HepG2 (cell line): Measurements from ENCODE around the gene MEF2A. TPM values are rescaled to one million over a fixed set of nuclear protein-coding genes. Genes with fewer than 3 reads are reported as not detected.

Source experiments
- ATAC-seq: fragments of 200-7000 bp; cut with Tn5 transposase; 3 replicates; pipeline ENCODE4 v1.9.1; 2020; ENCODE audit warnings: mild to moderate bottlenecking, moderate library complexity
- BruUV-seq: library from RNA; stranded (reverse); fragments of 400-500 nt; replicated peaks from 2 replicates; lab custom pipeline; 2021; lab: Mats Ljungman, UMichigan
- CTCF ChIA-PET: fragments of 300-600 bp; formaldehyde crosslinking; extraction: SDS; loops from one replicate; lab custom pipeline; 2021; ENCODE audit warnings: low total read pairs, inconsistent platforms, low intra/inter-chr PET ratio; lab: Yijun Ruan, JAX
- POLR2A ChIA-PET: fragments of 350-600 bp; sonication (Branson Sonifier 250); formaldehyde crosslinking; loops from one replicate; lab custom pipeline; 2020; ENCODE audit warnings: antibody characterized with exemption, inconsistent platforms; lab: Yijun Ruan, JAX
- DNase-seq: peaks from one replicate; pipeline ENCODE4 v3.0.0-alpha.2; 2015; ENCODE audit warnings: low spot score
- FAIRE-seq: peaks from 3 replicates; lab custom pipeline; 2011; peaks lifted over from hg19 to GRCh38; lab: Jason Lieb, UNC
- H2AFZ ChIP-seq: one replicate; pipeline ENCODE4 v1.6.1; 2011; ENCODE audit warnings: low read length, inconsistent platforms
- H3K27ac ChIP-seq: fragments of 300-600 bp; 3 replicates; pipeline ENCODE4 v1.8.0; 2011; ENCODE audit warnings: mixed run types, mild to moderate bottlenecking, mixed read lengths, low read length, inconsistent platforms; ENCODE audit not compliant: insufficient read depth; ENCODE audit errors: extremely low read length
- H3K27me3 ChIP-seq, 2 experiments: fragments of 200-600 bp in 1 of 2; 2 replicates in 1 of 2; 3 replicates in 1 of 2; pipeline versions ENCODE4 v1.6.0 to v1.8.0; 2011; ENCODE audit warnings: low read length in 2 of 2, mild to moderate bottlenecking in 2 of 2, moderate library complexity in 2 of 2, inconsistent platforms in 1 of 2; ENCODE audit not compliant: insufficient read depth in 2 of 2, control insufficient read depth in 1 of 2
- H3K36me3 ChIP-seq, 2 experiments: fragments of 200-600 bp in 1 of 2; replicated peaks in 1 of 2; 2 replicates in 1 of 2; 3 replicates in 1 of 2; pipeline versions ENCODE4 v1.5.1 to v1.8.0; 2011; ENCODE audit warnings: low read length in 2 of 2, inconsistent platforms in 1 of 2; ENCODE audit not compliant: insufficient read depth in 2 of 2, control insufficient read depth in 1 of 2
- H3K4me1 ChIP-seq: 2 replicates; pipeline ENCODE4 v1.5.1; 2012; ENCODE audit warnings: low read length, inconsistent platforms; ENCODE audit not compliant: insufficient read depth
- H3K4me2 ChIP-seq: 2 replicates; pipeline ENCODE4 v1.6.0; 2011; ENCODE audit warnings: low read depth, low read length, inconsistent platforms
- H3K4me3 ChIP-seq, 3 experiments: fragments of 200-600 bp in 1 of 3; sonication (generic), shearing (Covaris generic) in 1 of 3; replicated peaks in 1 of 3; 2 replicates each; pipeline ENCODE4 v1.5.1; 2011 to 2016; ENCODE audit warnings: low read length in 3 of 3, inconsistent platforms in 2 of 3, low read depth in 2 of 3, mild to moderate bottlenecking in 2 of 3, control low read depth in 1 of 3, mixed read lengths in 1 of 3; ENCODE audit not compliant: insufficient read depth in 1 of 3
- H3K79me2 ChIP-seq: one replicate; pipeline ENCODE4 v1.6.1; 2011; ENCODE audit warnings: low read length, inconsistent platforms; ENCODE audit not compliant: insufficient read depth
- H3K9ac ChIP-seq: 2 replicates; pipeline ENCODE4 v1.6.0; 2011; ENCODE audit warnings: mild to moderate bottlenecking, low read depth, low read length, inconsistent platforms; ENCODE audit not compliant: insufficient read depth
- H3K9me3 ChIP-seq: 2 replicates; pipeline ENCODE4 v1.5.1; 2012; ENCODE audit warnings: mild to moderate bottlenecking, low read length
- H4K20me1 ChIP-seq: 2 replicates; pipeline ENCODE4 v1.6.0; 2011; ENCODE audit warnings: inconsistent platforms, mild to moderate bottlenecking, low read length, moderate library complexity; ENCODE audit not compliant: insufficient read depth
- ATF3 ChIP-seq: sonication (generic); formaldehyde crosslinking; IDR thresholded peaks from 2 replicates; pipeline ENCODE4 v1.4.0; 2020; ENCODE audit warnings: missing genetic modification reagents
- HNRNPL ChIP-seq: fragments of 200-400 bp; formaldehyde crosslinking; IDR thresholded peaks from 2 replicates; pipeline ENCODE4 v1.6.1; 2017; ENCODE audit warnings: mild to moderate bottlenecking, low read depth, low read length
- HOXA5 ChIP-seq: sonication (generic); formaldehyde crosslinking; IDR thresholded peaks from 2 replicates; pipeline ENCODE4 v1.4.0; 2020; ENCODE audit warnings: missing genetic modification reagents
- KAT8 ChIP-seq: IDR thresholded peaks from 2 replicates; pipeline ENCODE4 v1.6.1; 2016; ENCODE audit warnings: missing genetic modification reagents, missing compliant biosample characterization
- MTF1 ChIP-seq: sonication (generic); formaldehyde crosslinking; IDR thresholded peaks from 2 replicates; pipeline ENCODE4 v1.5.0; 2020; ENCODE audit warnings: missing genetic modification reagents
- NFIB ChIP-seq: sonication (generic); formaldehyde crosslinking; IDR thresholded peaks from 2 replicates; pipeline ENCODE4 v1.9.0; 2021; ENCODE audit warnings: missing genetic modification reagents, mild to moderate bottlenecking, borderline replicate concordance
- REXO4 ChIP-seq: sonication (generic); formaldehyde crosslinking; IDR thresholded peaks from 2 replicates; pipeline ENCODE4 v1.8.0; 2022; ENCODE audit warnings: missing genetic modification reagents, mild to moderate bottlenecking, borderline replicate concordance
- THRA ChIP-seq: sonication (generic); formaldehyde crosslinking; IDR thresholded peaks from 2 replicates; pipeline ENCODE4 v1.4.0; 2020; ENCODE audit warnings: missing genetic modification reagents, borderline replicate concordance
- ZBTB33 ChIP-seq: sonication (generic); formaldehyde crosslinking; IDR thresholded peaks from 2 replicates; pipeline ENCODE4 v1.4.0; 2020; ENCODE audit warnings: missing genetic modification reagents
- WGBS: methylation state at CpG from one replicate; pipeline ENCODE4 v1.1.6; 2017; ENCODE audit warnings: low lambda C conversion rate; 5-methylcytosine and 5-hydroxymethylcytosine counted together
- in situ Hi-C: cut with HindIII; loops from 2 replicates; pipeline ENCODE4 v1.10.0; 2017; ENCODE audit warnings: low pct_unique_long_range_greater_than_20kb; ENCODE audit not compliant: extremely low pct_ligation_motif_present
- intact Hi-C: fragments of 100-400 bp; cut with micrococcal nuclease; formaldehyde crosslinking; loops from one replicate; pipeline ENCODE4 v1.10.0; 2022; ENCODE audit not compliant: unreplicated experiment
- polyA plus RNA-seq, 8 experiments: library from polyadenylated mRNA; depleted of rRNA in 3 of 8; stranded (reverse) in 7 of 8; unstranded in 1 of 8; fragments of >200 nt; fragmentation: Illumina TruSeq in 4 of 8; extraction: Trizol in 4 of 8; gene quantifications; 2 replicates each; pipeline versions ENCODE4 v1.2.1 to v1.2.3, GENCODE V29; 2011 to 2016; ENCODE audit warnings: low read depth in 4 of 8, missing spikeins in 1 of 8, mixed read lengths in 1 of 8; ENCODE audit not compliant: insufficient read depth in 1 of 8
- total RNA-seq, 5 experiments: library from RNA; depleted of rRNA; stranded (reverse); fragments of >200 nt; fragmentation: Illumina TruSeq; extraction: Trizol; gene quantifications; 2 replicates each; pipeline ENCODE4 v1.2.3, GENCODE V29; 2016; ENCODE audit warnings: low read depth in 1 of 5

MEF2A gene
- total and polyA plus RNA-seq, 2 of the 13 experiments (the other 11 are each of a cell fraction or from before 2014, with no cell fraction given): 15.2 to 24.4 TPM

- ATAC-seq (no peak), FAIRE-seq (no peak), DNase-seq (no peak)
- no peak overlapping the region for H3K27ac ChIP-seq
- H3K4me2 ChIP-seq: no peak overlapping the region
- ChIA-PET POLR2A (no interaction called here), CTCF (no interaction called here)
- peaks cover 94% of the 10 kb centered on the region for H3K79me2 ChIP-seq
- H4K20me1 ChIP-seq: peaks cover 15% of the 10 kb centered on the region
- H3K27me3 ChIP-seq: no peaks in the 10 kb centered on the region
- no peaks in the 10 kb centered on the region for H3K36me3 ChIP-seq
- in situ Hi-C loops (no loop called here), intact Hi-C loops (no loop called here)
- TF ChIP-seq THRA (CRISPR knock-in tag) (no peak), NFIB (CRISPR knock-in tag) (no peak), ATF3 (CRISPR knock-in tag) (no peak), REXO4 (CRISPR knock-in tag) (no peak), HNRNPL (no peak), HOXA5 (CRISPR knock-in tag) (no peak), KAT8 (no peak)
- no TSS peak for BruUV-seq
- no peak overlapping the region for H3K9ac ChIP-seq
- WGBS: 80% methylated on average over 4 of the region's 4 CpGs
- no peaks in the 10 kb centered on the region for H3K9me3 ChIP-seq
- H3K4me3 ChIP-seq: no peak overlapping the region
- H2AFZ ChIP-seq: no peak overlapping the region
- H3K4me1 ChIP-seq: peaks cover 21% of the 10 kb centered on the region
These were observed 8.3 kb downstream of the MEF2A start for GRCh38 chr15:99574048-99574447.

- Histone ChIP-seq H3K9me3 (no peaks in the 10 kb centered on the region), H3K27me3 (no peaks in the 10 kb centered on the region), H4K20me1 (peaks cover 15% of the 10 kb centered on the region), H3K27ac (no peak overlapping the region), H3K79me2 (peaks cover 92% of the 10 kb centered on the region), H3K4me1 (peaks cover 17% of the 10 kb centered on the region), H2AFZ (no peak overlapping the region), H3K4me2 (no peak overlapping the region), H3K9ac (no peak overlapping the region), H3K36me3 (no peaks in the 10 kb centered on the region), H3K4me3 (no peak overlapping the region)
- ATAC-seq (no peak), FAIRE-seq (no peak), DNase-seq (no peak)
- TF ChIP-seq MTF1 (CRISPR knock-in tag) (no peak), ZBTB33 (0 out of 2 replicates have a peak, but pooled peaks have one; percentile 18)
- in situ Hi-C loops (no loop called here), intact Hi-C loops (no loop called here)
- BruUV-seq: no TSS peak
- 92% methylated on average over 6 of the region's 6 CpGs for WGBS
- ChIA-PET POLR2A (no interaction called here), CTCF (no interaction called here)
These were observed 8.7 kb downstream of the MEF2A start for GRCh38 chr15:99574502-99574901.
